A673 (cell line): ENCODE data around the gene RPS16.

Experiments
- EZH2 ChIP-seq: fragments of 200-600 bp; sonication (generic); IDR thresholded peaks from 2 replicates; pipeline ENCODE4 v1.6.1; 2017; ENCODE audit warnings: borderline replicate concordance, low read depth, mild to moderate bottlenecking, mixed read lengths, antibody characterized with exemption, low read length; ENCODE audit not compliant: poor library complexity, severe bottlenecking
- TF ChIP-seq, protein P1 (sequence below): fragments of 300-800, 200-600 bp; sonication (generic); conservative IDR thresholded peaks from 2 replicates; pipeline ENCODE4 v1.5.1; 2017; ENCODE audit warnings: low read depth, mild to moderate bottlenecking, antibody characterized with exemption, low read length, moderate library complexity, mixed read lengths

DNA sequence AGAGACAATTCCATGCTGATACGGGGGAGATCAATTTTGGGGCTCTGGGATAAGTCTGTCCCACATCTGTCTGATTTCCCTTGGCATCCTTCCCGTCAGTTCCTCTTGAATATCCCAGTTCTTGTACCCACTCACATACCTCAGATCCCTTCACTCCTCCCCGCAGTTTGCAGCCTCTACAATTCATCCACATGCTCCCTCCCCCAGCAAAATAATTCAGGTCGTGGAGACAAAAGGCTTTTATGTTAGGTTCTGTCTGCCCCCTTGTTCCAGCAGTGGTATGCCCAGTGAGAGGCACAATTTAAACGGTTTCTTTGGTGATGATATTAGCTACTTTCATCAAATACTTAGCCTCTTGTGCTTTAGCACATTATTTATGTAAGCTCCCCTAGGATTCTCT, 9.6 kb downstream of the RPS16 start:
- TF ChIP-seq, protein P1, sequence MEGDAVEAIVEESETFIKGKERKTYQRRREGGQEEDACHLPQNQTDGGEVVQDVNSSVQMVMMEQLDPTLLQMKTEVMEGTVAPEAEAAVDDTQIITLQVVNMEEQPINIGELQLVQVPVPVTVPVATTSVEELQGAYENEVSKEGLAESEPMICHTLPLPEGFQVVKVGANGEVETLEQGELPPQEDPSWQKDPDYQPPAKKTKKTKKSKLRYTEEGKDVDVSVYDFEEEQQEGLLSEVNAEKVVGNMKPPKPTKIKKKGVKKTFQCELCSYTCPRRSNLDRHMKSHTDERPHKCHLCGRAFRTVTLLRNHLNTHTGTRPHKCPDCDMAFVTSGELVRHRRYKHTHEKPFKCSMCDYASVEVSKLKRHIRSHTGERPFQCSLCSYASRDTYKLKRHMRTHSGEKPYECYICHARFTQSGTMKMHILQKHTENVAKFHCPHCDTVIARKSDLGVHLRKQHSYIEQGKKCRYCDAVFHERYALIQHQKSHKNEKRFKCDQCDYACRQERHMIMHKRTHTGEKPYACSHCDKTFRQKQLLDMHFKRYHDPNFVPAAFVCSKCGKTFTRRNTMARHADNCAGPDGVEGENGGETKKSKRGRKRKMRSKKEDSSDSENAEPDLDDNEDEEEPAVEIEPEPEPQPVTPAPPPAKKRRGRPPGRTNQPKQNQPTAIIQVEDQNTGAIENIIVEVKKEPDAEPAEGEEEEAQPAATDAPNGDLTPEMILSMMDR, result no peak
- no peak for TF ChIP-seq EZH2
